ENCODE measurements around the gene CARHSP1. TPM values are rescaled to one million over a fixed set of nuclear protein-coding genes. Genes with fewer than 3 reads are reported as not detected.

Gene CARHSP1
- total RNA-seq, 1 experiment from 2014 or later: 79.7 TPM

- H3K27me3 ChIP-seq (ENCODE audit: insufficient read depth, low read length): no peaks in the 10 kb centered on the region
- no peaks in the 10 kb centered on the region; a peak in 1 of 4 replicates for H3K4me1 ChIP-seq (ENCODE audit: control insufficient read depth in 1 of 2, insufficient read depth in 2 of 2, low read length in 2 of 2)
- no TSS peak for BruUV-seq (replicated peaks)
- no peak overlapping the region for H2AFZ ChIP-seq (ENCODE audit: low read depth, low read length, poor library complexity, severe bottlenecking)
- DNase-seq (ENCODE audit: low read depth, low spot score): no peak
- no peak overlapping the region for H3K4me2 ChIP-seq (ENCODE audit: low read length)
- peaks cover 12 to 28% of the 10 kb centered on the region in 2 experiments; a peak in 3 of 4 replicates for H3K36me3 ChIP-seq (ENCODE audit: control insufficient read depth in 1 of 2, insufficient read depth in 2 of 2, low read length in 2 of 2)
- intact Hi-C loops (cut with micrococcal nuclease): no loop called here
- ChIA-PET CTCF (no interaction called here), RAD21 (ENCODE audit: low non-redundant PET in 1 of 2, low total read pairs in 2 of 2, uncharacterized antibody in 2 of 2, unreplicated experiment in 2 of 2) (no interaction called here), POLR2A (no interaction called here)
- H3K9me2 ChIP-seq (ENCODE audit: insufficient read depth): no peaks in the 10 kb centered on the region
- no peak overlapping the region for H3K9ac ChIP-seq (ENCODE audit: low read length)
- TF ChIP-seq, protein P1, sequence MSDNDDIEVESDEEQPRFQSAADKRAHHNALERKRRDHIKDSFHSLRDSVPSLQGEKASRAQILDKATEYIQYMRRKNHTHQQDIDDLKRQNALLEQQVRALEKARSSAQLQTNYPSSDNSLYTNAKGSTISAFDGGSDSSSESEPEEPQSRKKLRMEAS (IDR thresholded peaks at IDR 0.05): no peak
- TF ChIP-seq CEBPB (IDR thresholded peaks at IDR 0.05; ENCODE audit: low read depth): no peak
- TF ChIP-seq SIN3A (IDR thresholded peaks at IDR 0.05; ENCODE audit: low read depth): no peak
- no peak for TF ChIP-seq YY1 (IDR thresholded peaks at IDR 0.05; ENCODE audit: extremely low read depth, insufficient replicate concordance, low read depth, low read length)
- H3K79me2 ChIP-seq (ENCODE audit: insufficient read depth, low read length): peaks cover 30% of the 10 kb centered on the region
- no peaks in the 10 kb centered on the region for H3K9me3 ChIP-seq (ENCODE audit: control insufficient read depth in 1 of 2, insufficient read depth in 1 of 2, low read depth in 1 of 2, low read length in 2 of 2)
- ATAC-seq: no peak
- no peaks in the 10 kb centered on the region for H4K20me1 ChIP-seq (ENCODE audit: insufficient read depth)
- no peak overlapping the region for H3K27ac ChIP-seq (ENCODE audit: low read depth, low read length)
- no peak overlapping the region for H3K4me3 ChIP-seq (replicated peaks in 1 of 2; ENCODE audit: low read depth in 1 of 2, low read length in 2 of 2)
Observed at GRCh38 chr16:8847623-8848022, 21.2 kb downstream of the CARHSP1 start.

DNA sequence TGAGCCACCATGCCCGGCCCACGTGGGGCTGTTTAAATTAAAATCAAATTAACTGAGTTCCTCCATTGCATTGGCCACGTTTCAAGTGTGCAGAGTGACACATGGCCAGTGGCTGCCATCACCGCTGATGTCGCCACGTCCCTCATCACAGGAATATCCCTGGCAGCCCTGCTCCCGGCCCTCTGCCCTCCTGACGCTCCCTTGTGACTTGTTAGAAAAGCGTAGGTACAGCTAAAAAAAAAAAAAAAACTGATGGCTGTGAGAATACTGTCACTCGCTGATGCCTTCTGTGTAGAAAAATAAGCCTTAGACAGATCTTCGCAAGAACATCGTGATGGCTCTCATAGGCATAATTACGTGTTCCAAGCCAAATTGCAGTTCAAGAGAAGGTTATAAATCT is 21.7 kb downstream of the CARHSP1 start:
- Histone ChIP-seq H3K4me2 (ENCODE audit: low read length) (no peak overlapping the region), H3K27me3 (ENCODE audit: insufficient read depth, low read length) (no peaks in the 10 kb centered on the region), H2AFZ (ENCODE audit: low read depth, low read length, poor library complexity, severe bottlenecking) (no peak overlapping the region), H3K4me3 (replicated peaks in 1 of 2; ENCODE audit: low read depth in 1 of 2, low read length in 2 of 2) (no peak overlapping the region), H3K9me3 (ENCODE audit: control insufficient read depth in 1 of 2, insufficient read depth in 1 of 2, low read depth in 1 of 2, low read length in 2 of 2) (no peaks in the 10 kb centered on the region), H3K27ac (ENCODE audit: low read depth, low read length) (no peak overlapping the region), H3K9ac (ENCODE audit: low read length) (no peak overlapping the region), H3K79me2 (ENCODE audit: insufficient read depth, low read length) (peaks cover 30% of the 10 kb centered on the region), H4K20me1 (ENCODE audit: insufficient read depth) (no peaks in the 10 kb centered on the region), H3K9me2 (ENCODE audit: insufficient read depth) (no peaks in the 10 kb centered on the region), H3K4me1 (ENCODE audit: control insufficient read depth in 1 of 2, insufficient read depth in 2 of 2, low read length in 2 of 2) (no peaks in the 10 kb centered on the region; a peak in 1 of 4 replicates), H3K36me3 (ENCODE audit: control insufficient read depth in 1 of 2, insufficient read depth in 2 of 2, low read length in 2 of 2) (peaks cover 12 to 25% of the 10 kb centered on the region in 2 experiments; a peak in 3 of 4 replicates)
- ATAC-seq (no peak), DNase-seq (ENCODE audit: low read depth, low spot score) (no peak)
- no TSS peak for BruUV-seq (replicated peaks)
- TF ChIP-seq REST (IDR thresholded peaks at IDR 0.05; ENCODE audit: low read depth): no peak
- TF ChIP-seq TCF7L2 (IDR thresholded peaks at IDR 0.05; ENCODE audit: borderline replicate concordance, extremely low read depth, insufficient read depth, insufficient read length): no peak
- TF ChIP-seq, protein P1 (IDR thresholded peaks at IDR 0.05): no peak
- no peak for TF ChIP-seq EGR1 (IDR thresholded peaks at IDR 0.05; ENCODE audit: low read depth)
- no peak for TF ChIP-seq SP1 (IDR thresholded peaks at IDR 0.05; ENCODE audit: low read depth)
- no peak for TF ChIP-seq SIN3A (IDR thresholded peaks at IDR 0.05; ENCODE audit: low read depth)
- TF ChIP-seq ZNF274 (IDR thresholded peaks at IDR 0.05; ENCODE audit: low read depth, low read length): no peak
- TF ChIP-seq FOSL1 (IDR thresholded peaks at IDR 0.05; ENCODE audit: low read depth): no peak
- TF ChIP-seq ELF1 (IDR thresholded peaks at IDR 0.05; ENCODE audit: borderline replicate concordance, low read depth): no peak
- TF ChIP-seq ZBTB33 (IDR thresholded peaks at IDR 0.05; ENCODE audit: extremely low read depth, insufficient replicate concordance, low read length): no peak
- TF ChIP-seq YY1 (IDR thresholded peaks at IDR 0.05; ENCODE audit: extremely low read depth, insufficient replicate concordance, low read depth, low read length): no peak
- TF ChIP-seq EZH2phosphoT487 (IDR thresholded peaks at IDR 0.05; ENCODE audit: borderline replicate concordance): no peak
- no peak for TF ChIP-seq SRF (IDR thresholded peaks at IDR 0.05; ENCODE audit: low read depth)
- TF ChIP-seq POLR2A (IDR thresholded peaks at IDR 0.05; ENCODE audit: borderline replicate concordance, extremely low read depth, insufficient read depth, insufficient read length): no peak
- intact Hi-C loops (cut with micrococcal nuclease): no loop called here
- ChIA-PET CTCF (no interaction called here), POLR2A (no interaction called here), RAD21 (ENCODE audit: low non-redundant PET in 1 of 2, low total read pairs in 2 of 2, uncharacterized antibody in 2 of 2, unreplicated experiment in 2 of 2) (no interaction called here)
